Measurements from ENCODE around the gene FBXL14.

Gene FBXL14

DNA sequence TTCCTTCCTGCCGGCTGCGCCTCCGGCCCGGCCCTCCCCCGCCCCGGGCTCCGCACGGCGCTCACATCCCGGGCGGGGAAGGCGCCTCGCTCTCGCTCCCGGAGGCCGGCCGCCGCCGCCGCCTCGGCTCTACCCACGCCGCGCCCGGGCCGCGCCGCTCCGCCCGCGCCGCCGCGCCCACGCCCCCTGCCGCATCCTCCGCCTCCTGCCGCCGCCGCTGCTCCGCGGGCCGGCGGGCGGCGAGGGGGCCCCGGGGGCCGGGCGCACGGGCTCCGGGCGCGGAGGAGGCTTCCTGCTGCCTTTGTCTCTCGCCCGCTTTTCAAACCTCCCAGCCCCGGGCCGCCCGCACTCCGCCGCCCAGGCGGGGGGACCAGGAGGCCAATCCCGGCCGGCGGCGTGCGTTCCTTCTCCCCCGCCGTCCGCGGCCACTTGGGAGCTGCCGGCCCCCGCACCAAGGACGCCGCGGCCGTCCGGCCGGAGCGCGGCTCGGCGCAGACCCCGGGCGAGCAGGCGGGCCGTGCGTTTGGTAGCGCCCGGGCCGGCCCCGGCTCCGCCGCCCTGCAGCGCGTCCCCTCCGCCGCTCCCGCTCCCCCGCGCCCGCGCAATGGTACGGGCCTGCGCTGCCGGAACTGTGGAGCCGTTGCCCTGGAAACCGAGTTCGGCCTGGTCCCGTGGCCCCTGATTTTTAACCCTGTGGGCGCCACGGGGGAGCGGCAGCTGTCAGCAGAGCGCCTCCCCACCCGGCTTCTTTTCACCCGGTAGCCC is at the start of gene FBXL14:
FBXL14 (minus strand) TSS at position 321 of the 765 bp plus-strand sequence. CDS start 515 bp downstream, outside the sequence.
- peak; percentile 77 to 84 (median 79) for DNase-seq (ENCODE audit: low read depth in 3 of 3)

- no peak for DNase-seq (ENCODE audit: low read depth in 3 of 3)
These were observed 49.6 kb upstream of the FBXL14 start for GRCh38 chr12:1643905-1644533.

DNA sequence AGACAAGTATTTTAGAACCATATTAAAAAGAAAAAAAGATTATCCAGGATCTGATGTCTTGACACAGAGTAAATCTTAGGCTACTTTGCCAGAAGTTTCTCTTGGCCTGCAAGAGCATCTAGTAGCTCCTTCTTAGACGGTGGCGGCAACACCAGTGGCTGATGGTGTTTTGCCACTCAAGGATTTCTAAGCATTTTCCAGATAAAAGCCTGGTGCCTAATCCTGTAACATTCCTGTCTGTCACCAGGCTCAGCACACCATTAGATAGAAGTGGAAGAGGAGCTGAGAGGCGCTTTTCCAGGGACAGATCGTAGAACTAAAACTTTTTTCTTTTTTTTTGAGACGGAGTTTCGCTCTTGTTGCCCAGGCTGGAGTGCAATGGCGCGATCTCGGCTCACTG is 48.7 kb upstream of the FBXL14 start:
- no peak for DNase-seq (ENCODE audit: low read depth in 3 of 3)

DNA sequence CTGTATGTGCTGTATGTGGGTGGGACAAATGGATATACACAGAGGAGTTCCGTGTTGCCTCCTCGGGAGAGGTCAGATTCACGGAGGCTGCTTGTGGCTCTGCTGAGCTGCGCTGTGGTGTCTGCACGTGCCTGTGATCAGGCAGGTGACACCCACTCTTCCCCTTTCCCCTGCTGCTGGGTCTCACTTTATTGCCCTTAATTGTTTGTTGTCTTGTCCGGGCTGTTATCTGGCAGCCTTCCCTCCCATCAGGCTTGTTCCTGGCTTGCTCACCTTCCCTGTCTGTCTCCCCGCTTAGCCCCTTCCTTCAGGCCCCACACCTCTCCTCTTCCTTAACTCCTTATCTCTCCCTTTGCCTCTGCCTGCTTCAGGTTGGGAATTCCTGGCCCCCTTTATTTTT is 48.1 kb upstream of the FBXL14 start:
- no peak for DNase-seq (ENCODE audit: low read depth in 3 of 3)

DNA sequence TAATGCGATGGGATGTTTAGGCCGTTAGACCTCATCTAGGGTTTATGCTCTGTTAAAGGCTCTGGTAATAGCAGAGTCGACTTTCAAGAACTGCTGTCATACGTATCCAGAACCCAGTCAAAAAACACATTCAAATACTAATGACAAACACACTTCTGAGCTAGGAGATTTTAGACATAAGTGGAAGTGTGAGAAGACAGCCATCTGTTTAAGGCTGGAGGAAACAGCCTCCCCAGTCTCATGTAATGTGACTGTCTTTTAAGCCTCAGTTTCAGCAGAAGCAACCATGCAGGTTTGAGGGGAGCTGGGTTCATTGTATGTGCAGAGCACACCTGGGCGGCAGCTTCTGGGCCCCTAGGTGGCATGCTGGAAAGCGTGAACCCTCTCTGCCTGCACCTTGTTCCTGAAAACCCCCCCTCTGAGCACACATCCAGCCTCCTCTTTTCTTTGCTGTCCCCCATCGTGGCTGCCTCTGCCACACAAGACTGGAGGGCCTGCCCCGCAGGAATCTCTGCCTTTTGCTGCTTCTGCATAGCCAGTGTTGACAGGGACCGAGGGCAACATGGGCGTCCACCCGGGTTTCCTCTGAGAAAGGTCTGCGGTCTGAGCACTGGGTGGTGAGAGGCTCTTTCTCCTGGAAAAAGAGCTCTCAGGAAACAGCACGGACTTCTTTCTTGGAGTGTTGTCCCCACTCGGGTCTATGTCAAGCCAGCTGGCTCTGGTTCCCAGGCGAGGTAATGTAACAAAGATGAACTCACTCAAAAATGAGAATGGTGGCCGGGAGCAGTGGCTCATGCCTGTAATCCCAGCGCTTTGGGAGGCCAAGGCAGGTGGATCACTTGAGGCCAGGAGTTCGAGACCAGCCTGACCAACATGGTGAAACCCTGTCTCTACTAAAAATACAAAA is 46.2 kb upstream of the FBXL14 start:
- DNase-seq (ENCODE audit: low read depth in 3 of 3), result no peak

GRCh38 chr12:1639538-1639937 is 45.2 kb upstream of the FBXL14 start:
- no peak for DNase-seq (ENCODE audit: low read depth in 3 of 3)

- DNase-seq (ENCODE audit: low read depth in 3 of 3), result no peak
These were observed 43.8 kb upstream of the FBXL14 start for GRCh38 chr12:1638203-1638602.

DNA sequence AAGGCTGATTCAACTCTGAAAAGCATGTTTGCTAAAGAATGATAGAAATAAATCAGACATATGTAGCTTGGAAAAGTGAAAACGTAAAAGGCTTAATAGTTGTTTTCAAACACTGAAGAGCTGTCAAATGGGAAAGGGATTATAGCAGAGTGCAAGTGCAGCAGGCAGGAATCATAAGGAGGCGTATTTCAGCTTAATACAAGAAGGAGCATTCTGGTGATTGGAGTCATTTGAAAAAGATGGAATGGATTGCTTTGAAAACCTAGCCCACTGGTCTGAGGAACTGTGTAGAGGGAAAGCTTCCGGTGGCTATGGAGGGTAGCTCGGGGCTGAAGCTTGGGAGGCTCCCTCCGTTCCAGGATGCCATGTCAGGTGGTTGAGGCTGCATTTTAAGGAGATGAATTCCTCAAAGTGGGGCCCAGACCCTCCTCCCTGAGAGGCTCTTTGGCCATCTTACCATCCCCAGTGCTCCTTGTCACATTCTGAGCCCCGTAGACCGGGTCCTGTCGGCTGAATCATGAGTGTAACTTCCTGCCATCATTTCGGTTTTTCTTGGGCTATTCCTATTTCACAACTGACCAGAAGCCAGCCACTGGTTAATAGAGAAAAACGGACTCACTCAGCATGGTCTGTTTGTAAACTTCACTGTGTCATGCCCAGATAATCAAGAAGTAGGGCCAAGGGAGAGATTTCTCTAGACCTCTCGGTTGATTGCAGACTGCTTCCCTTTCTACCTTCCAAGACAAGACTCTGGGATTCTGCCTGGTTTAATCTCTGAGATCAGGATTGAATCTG is 41.1 kb upstream of the FBXL14 start:
- DNase-seq (ENCODE audit: low read depth in 3 of 3), result no peak

- DNase-seq (ENCODE audit: low read depth in 3 of 3), result peak in 2 of 3 experiments; percentile 26 to 60
These were observed 40.3 kb upstream of the FBXL14 start for GRCh38 chr12:1634590-1635191.

- no peak for DNase-seq (ENCODE audit: low read depth in 3 of 3)
These were observed 39.8 kb upstream of the FBXL14 start for GRCh38 chr12:1634149-1634548.

DNA sequence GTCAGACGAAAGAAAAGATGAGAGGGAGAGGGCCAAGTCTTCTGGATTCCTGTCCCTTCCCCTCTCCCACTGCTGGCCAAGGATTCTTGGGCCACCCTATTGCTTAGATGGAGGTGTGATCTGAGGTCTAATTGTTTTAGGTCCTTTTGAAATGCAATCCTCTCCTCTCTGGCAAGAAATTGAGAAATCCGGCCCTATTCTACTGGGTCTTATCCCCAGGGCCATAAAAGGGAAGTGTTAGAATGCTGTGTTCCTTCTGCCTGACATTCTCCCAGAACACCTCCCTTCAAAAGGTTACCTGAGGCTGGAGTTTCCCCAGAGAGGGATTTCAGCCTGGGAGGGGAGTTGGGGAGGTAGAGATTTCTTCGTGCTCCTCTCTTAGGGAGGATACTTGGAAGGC is 39.1 kb upstream of the FBXL14 start:
- DNase-seq (ENCODE audit: low read depth in 3 of 3), result no peak

DNA sequence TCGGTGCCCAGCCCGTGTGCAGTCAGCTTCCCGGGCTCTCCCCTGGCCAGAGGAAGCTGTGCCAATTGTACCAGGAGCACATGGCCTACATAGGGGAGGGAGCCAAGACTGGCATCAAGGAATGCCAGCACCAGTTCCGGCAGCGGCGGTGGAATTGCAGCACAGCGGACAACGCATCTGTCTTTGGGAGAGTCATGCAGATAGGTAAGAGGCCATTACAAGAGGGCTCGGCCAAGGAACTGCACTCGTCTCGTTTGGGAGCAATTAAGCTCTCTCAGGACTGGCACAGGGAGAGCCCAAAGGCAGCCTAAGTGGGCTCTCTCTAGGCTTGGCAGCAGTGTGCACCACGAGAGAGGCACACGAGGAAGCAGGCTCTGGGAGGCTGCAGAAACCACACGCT is 38.3 kb upstream of the FBXL14 start:
- DNase-seq (ENCODE audit: low read depth in 3 of 3), result no peak

DNA sequence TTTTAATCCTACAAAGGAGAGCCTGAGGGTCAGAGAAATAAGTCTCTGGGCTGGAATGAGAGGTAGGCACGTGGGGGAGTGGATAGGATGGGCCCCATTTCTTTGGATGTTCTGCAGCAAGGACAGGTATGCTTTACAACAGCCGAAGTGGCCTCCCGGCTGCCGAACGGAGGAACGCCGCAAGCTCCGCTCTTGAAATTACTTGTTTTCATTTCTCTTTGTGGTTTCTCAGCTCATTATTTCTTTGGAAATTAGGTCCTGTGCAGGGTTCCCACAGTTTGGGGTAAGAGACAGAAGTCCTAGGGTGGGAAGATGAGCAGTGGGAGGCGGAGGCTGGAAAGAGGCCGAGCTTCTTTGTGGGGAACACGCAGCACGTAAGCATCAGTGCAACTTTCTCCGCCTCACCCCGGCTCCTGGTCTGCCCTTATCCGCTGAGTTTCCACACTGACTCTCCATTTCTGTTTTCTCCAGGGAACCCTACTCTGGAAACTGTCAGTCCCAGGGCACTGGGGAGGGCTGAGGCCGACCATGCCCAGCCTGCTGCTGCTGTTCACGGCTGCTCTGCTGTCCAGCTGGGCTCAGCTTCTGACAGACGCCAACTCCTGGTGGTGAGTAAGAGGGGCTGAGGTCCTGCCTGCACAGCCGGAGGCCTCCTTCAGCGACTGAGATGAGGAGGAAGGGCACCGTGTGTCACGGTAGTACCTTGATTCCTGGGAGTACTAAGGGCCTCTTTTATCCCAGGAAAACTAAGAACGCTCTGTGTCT is 36.6 kb upstream of the FBXL14 start:
- DNase-seq (ENCODE audit: low read depth in 3 of 3), result no peak

GRCh38 chr12:1630133-1630826 is 35.9 kb upstream of the FBXL14 start:
- DNase-seq (ENCODE audit: low read depth in 3 of 3), result peak in 1 of 3 experiments; percentile 14

- DNase-seq (ENCODE audit: low read depth in 3 of 3), result no peak
These were observed 35.2 kb upstream of the FBXL14 start for GRCh38 chr12:1629338-1630132.

DNA sequence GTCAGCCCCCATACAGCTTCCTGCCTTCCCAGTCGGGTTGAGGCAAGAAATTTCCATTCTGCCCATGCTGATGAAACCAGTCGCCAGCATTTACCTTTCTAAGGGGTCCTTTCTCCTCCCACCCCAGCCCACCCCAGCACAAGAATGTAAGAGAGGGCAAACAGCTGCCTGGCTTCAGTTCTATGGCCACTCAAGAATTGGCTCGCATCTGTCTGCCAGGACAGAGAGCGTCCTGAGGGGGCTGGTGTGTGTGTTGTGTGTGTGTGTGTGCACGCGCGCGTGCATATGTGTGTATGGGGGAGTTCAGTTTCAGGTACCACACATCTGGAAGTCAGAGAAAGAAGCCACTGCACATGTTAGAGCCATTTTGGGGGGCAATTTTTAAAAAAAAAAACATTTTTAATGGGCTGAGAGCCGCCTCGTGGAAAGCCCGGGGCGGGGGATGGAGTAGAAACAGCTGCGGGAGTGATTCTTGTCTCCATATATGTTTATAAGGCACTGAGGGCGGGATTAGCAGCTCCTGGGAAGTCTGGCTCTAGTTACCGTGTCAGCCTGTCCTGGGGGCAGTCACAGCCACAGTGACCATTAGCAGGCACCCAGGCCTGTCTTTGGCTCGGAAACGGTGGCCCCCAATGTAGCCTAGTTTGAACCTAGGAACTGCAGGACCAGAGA is 34.4 kb upstream of the FBXL14 start, which contains the start of gene WNT5B:
WNT5B (plus strand) TSS at position 566 of the 672 bp plus-strand sequence. CDS start 2,124 bp downstream, outside the sequence.
- DNase-seq (ENCODE audit: low read depth in 3 of 3), result no peak

- no peak for DNase-seq (ENCODE audit: low read depth in 3 of 3)
These were observed 28.0 kb upstream of the FBXL14 start for GRCh38 chr12:1622406-1622805.

DNA sequence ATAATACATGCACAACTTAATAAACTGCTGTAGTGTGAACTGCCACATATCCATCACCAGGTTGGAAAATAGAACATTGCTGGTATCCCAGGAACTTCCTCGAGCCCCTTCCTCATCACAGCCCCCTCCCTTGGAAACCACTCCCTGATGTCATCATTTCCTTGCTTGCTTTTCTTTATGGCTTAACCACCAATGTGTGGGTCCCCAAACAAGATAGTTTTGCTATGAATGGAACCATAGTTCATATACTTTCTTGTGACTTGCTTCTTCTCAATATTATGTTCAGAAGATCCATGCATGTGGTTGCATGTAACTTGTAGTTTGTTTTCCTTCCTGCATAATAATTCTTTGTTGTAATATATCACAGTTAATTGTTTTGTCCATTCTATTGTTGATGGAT is 25.7 kb upstream of the FBXL14 start:
- DNase-seq (ENCODE audit: low read depth in 3 of 3), result no peak
